ENCODE results near the gene DNER.
"Not testable (repeated sequence)": the region's sequence is repeated elsewhere in the genome, so short reads cannot be mapped to it uniquely, and the experiment has no call there.

DNER gene

GRCh38 chr2:229616433-229616832 is 97.9 kb downstream of the DNER start:
- DNase-seq, result no peak

DNA sequence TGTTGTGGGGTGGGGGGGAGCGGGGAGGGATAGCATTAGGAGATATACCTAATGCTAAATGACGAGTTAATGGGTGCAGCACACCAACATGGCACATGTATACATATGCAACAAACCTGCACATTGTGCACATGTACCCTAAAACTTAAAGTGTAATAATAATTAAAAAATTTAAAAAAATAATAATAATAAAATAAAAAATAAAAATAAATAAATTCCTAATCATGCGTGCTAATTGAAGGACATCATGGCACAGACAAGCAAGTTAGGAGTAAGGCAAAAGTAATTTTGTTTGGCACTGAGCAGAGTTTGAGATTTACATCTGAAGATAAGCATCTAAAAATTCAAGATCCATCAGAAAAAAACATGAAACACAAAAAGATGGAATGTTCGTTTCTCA is 100.3 kb downstream of the DNER start:
- not testable (repeated sequence) for DNase-seq

DNA sequence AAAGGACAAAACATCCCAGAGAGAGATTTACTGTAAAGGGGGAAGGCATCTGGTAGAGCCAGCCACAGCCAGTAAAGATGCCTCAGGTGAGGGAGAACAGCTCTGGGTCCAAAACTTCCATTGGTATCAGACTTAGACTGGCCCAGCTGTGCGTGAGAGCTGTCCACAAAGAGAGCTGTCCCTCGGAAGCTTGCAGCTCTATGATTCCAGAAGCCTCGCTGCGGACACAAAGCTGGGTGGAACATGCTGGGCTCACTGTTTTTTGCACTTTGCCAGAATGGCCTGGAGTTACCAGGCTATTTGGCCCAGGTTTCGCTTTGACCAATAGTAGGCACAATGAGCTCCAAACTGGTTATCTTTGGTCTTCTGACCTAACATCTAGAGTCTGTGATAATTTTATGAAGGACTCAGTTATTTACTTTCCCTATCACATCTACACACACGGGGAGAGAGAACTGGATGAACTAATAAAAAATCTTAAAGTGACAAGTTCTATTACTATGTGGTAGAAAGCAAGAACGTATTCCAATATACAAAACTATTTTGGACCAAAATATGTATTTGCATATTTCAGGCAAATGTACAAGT is 101.9 kb downstream of the DNER start:
- DNase-seq, result no peak

- DNase-seq, result no peak
Measured at GRCh38 chr2:229611360-229611759, 103.0 kb downstream of the DNER start.

DNA sequence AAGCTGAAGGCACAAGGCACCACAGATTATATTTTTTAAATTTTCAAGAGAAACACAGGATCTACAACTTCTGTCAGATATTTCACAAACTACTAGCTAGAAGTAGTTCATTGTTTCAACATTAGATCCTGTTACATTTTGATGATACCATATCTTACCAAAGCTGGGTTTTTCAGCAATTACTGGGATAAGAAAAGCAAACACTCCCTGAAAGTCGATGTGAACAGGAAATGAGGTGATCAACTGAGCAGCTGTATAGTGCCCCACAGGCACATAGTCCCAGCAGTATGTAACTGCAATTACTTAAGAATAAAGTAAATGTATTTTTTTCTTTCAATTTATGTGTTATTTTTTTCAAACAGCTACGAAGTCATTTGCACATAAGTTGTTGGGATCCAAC is 103.5 kb downstream of the DNER start:
- DNase-seq, result no peak

DNA sequence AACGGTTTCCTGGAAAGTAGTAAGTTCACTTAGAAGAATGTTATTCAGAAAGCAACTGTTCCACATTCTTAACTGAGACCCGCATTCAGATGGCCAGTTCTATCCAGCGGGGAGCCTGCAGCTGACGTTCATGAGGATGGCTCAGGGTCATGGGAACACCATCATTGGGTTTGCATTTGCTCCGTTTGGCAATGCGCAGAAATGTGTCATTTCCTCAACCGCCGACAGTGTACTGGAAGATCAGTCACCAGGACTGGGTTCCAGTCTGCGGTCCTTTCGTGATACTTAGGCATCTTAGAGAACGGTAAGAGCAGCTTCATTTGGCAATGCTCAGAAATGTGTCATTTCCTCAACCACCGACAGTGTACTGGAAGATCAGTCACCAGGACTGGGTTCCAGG is 104.0 kb downstream of the DNER start:
- no peak for DNase-seq

DNA sequence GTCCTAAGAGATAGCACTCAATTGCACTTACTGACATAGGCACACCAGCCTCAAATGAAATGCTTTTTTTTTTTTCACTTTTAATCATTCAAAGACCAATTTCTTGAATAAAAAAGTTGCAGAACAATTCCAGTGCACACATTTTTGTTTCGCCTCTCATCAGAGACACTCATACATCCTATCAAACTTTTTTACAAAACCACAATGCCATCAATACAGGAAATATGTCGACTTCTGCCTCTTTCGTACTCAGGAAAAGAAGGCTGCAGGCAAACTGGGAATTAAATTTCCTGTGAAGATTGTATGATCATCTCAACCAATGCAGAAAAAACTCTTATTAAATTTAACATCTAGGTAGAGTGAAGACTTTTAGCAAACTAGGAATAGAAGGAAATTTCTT is 112.4 kb downstream of the DNER start:
- DNase-seq, result no peak

DNA sequence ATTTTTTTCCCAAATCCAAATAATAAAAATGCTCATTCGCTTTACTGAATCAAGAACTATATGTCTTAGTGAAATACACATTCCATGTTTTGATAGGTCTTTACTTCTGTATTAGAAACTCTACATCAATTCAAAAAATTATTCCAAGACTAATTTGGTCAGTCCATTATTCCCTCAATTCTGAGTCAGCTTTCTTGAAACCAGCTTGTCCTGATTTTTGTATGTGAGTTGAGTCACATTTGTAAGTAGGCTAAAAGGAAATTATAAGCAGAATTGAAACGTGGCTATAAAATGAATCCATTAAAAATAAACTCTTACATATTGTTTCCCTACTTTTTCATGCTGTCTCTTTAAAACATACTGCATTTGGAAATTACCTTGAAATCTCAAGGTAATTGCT is 113.0 kb downstream of the DNER start:
- DNase-seq, result no peak

DNA sequence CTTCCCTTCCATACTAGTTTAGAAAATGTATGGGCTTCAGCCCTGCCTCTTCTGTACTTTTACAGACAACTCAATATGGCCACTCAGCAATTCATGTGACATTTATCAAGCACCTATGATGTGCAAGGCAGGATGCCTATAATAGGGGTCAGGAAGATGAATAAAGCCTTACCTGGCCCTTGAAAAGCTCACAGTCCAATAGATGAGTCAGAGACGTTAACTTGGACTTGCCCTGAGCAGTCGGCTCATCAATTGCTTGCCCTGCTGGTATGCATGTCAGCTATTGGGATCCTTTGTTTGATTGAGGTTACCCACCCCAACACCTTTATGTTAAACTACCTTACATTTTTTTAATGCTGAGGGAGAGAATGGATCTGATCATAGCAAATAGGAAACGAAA is 116.1 kb downstream of the DNER start:
- DNase-seq, result no peak

DNA sequence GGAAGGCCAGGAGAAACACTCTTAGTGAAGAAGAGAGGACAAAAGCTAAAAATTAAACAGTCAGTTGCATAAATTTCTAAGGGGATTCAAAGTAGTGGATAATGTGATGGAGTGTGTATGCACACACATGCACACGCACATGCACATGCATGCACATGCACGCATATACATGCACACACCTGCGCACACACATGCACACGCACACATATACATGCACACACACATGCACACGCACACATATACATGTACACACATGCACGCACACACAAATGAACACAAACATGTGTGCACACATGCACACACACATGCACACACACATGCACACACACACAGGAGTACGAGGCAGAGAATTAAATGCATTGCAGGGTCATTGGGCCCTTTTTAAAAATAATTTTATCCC is 117.6 kb downstream of the DNER start:
- no peak for DNase-seq

DNA sequence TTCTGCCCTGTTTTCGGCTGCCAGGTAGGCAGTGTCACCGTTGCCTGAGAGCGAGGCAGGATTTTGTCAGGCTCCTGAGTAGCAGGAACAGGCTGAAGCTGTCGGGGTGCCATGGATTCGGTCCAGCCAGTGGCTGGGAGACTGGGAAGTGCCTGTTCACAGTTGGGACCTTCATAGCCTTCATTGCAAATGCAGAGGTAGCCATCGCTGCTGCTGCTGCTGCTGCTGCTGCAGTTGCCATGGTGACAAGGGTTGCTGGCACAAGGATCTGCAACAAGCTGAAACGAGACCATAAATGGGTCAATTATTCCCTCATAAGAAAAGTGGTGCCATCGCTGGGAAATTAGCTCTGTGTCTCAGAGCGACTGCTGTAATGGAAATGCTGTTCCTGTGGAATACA is 122.7 kb downstream of the DNER start:
- no peak for DNase-seq

DNA sequence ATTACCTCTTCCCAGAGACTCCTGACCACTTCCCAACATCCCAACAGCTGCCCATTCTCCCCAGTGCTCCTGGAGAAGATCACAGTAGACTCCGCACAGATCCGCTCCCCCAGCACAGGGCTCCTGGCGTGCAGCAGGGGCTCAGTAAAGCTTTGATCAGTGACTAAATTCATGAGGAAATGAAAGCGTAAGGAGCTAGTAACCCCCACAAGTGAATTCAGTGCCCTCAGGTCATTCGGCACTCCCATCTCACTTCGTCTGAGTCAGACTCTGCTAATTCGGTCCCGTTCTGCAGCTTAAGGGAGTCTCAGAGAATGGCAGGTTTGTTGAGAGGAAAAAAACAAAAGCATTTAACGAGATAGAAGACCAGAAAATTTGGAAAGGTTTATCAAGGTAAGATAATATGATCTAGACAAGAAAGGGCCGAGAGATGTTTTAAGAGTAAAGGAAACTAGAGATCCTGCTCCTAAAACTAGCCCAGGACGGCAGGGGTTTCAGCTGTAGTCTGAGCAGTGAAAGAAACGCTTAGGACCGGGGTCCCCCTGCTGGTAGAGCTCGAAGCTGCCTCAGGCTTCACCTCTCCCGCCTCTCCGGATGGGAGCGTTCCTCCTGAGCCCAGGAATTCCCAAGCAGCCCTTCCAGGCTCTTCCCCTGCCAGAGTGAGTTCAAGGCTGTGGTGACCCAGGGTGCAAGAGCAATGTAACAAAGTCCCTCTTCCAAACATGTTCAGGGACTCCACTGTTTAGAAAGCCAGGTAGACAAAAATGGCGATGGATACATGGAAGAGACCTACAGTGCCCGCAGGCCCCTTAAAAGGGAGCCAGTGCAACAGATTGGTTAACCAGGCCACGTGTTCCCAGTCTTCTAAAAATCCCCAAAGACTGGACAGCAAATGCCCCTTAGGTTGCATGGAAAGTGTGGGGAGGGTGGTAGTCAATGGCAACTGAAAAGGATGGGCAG is 127.3 kb downstream of the DNER start:
- peak; percentile 1 for DNase-seq

DNA sequence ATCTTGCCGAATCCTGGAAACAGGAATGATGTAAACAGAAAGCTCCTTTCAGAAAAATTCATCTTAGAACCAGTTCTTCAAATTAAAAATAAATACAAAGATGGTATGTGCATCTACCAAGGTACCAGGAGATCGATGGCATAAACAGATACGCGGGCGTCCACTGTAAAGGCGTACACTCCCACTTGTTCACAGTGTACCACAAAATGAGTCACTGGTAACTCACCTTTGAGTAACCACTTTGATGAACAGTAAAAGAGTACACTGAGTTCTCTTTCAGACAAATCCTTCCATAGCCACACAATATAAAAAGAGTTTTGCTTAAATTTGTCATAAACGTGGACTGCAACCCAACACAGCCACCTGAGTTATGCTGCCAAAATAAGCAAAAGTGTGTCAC is 128.3 kb downstream of the DNER start:
- DNase-seq, result no peak

DNA sequence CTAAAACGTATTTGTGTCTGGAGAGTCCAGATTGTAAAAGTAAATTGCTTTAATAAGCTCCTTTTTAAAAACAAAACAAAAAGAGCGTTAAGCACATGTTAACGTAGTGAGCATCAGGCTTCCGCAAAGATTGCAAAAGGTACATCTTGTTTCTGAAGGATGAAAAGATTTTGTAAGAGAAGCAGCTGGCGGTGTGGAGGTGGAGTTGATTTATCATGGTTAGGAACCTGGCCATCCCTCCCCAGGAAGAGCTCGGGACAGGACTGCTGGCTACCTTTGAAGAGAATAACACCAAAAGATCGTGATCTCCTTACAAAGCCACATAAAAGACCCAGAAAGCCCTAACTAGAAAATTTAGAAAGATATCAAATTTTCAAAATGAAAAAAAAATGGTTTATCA is 132.2 kb downstream of the DNER start:
- DNase-seq, result no peak

DNA sequence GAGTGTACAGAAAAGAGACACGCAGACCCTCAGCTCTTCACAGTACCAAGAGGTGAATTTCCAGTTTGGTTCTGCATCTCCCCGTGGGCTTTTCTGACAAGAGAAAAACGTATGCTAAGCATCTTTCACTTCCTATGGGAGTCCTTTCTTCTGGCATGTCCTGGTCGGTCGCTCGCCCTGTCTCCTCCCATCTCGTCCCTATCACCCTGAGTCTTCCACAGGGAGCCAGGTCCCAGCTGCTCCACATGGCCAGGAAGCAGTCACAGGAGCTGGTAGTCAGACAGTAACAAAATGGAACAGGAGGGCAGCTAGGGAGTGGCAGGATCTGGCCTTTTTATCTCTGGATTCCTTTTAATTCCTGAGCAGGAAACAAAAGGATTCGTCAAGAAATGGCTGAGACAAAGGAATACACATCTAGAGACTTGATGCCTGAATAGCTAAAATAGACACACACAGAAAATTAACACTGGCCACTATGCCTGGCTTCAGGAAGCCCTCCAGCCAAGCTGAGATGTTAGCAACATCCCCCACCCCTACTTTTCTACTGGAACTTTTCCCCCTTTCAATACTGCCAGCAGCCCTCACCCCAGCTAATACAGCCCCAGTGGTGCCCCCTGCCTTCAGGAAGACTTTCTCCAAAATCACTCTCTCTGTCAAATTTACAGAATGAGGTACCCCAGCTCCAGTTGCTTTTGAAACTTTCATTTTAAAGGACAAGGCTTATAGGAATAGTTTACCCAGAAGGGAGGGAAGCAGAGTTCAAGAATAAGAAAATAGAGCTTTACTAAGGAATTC is 136.1 kb downstream of the DNER start:
- DNase-seq, result no peak

- DNase-seq, result no peak
Measured at GRCh38 chr2:229575569-229576315, 138.6 kb downstream of the DNER start.

- no peak for DNase-seq
Measured at GRCh38 chr2:229572507-229573271, 141.7 kb downstream of the DNER start.

DNA sequence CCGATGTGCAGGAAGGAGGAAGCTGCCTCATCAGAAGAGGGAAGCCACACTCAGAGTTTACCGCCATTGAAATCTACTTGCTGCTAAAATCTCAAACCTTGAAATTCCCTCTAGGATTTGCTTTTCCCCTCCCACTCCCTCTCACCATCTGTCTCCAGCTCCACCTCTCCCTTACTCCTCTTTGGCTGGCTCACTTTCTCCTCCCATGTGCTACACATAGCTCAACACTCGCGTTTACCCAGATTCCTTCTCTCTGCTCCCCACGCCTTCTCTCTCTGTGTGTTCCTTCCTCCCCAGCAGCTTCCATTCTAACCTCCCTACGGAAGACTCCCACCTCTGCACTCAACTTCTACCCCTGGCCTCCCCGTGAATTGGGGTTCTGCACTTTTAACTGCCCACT is 143.1 kb downstream of the DNER start:
- no peak for DNase-seq

DNA sequence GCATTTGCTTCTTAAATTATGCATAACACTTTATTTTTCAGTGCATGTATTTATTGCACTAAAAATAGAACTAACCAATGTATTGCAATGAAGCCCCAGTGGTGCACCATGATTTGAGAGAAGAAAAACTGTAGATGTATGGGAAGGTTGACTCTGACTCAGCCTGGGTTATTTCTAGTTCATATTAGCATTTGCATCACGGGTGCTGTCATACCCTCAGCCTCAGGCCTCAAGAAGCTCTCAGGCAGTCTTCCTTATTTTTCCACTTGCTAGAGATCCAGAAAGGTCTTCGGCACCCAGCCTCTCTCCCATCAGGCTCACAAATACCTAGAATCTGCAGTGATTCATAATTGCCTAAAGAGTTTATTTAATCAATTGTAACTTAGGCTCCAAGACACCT is 148.0 kb downstream of the DNER start:
- DNase-seq, result no peak

DNA sequence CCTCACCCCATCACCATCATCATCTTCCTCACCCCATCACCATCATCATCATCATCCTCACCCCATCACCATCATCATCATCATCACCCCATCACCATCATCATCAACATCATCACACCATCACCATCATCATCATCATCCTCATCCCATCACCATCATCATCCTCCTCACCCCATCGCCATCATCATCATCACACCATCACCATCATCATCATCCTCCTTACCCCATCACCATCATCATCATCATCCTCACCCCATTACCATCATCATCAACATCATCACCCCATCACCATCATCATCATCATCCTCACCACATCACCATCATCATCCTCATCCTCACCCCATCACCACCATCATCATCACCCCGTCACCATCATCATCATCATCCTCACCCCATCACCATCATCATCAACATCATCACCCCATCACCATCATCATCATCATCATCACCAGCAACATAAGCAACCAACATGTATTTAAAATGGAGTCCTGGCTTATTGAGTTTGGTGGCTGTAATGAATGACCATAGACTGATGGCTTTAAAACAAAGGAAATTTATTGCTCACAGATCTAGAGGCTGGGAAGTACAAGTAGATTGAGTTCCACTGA is 150.0 kb downstream of the DNER start:
- DNase-seq, result no peak

- DNase-seq, result no peak
Measured at GRCh38 chr2:229563388-229563787, 151.0 kb downstream of the DNER start.
